ENCODE results near the gene UBE2O.

Gene UBE2O

GRCh38 chr17:76437467-76438402 is 15.2 kb downstream of the UBE2O start:
- DNase-seq = no peak

- no peak for DNase-seq
Measured at GRCh38 chr17:76435751-76436150, 17.2 kb downstream of the UBE2O start.

GRCh38 chr17:76434870-76435269 is 18.1 kb downstream of the UBE2O start:
- DNase-seq = no peak

GRCh38 chr17:76433693-76434092 is 19.3 kb downstream of the UBE2O start:
- DNase-seq = no peak

GRCh38 chr17:76432712-76433336 is 20.1 kb downstream of the UBE2O start:
- peak; percentile 24 for DNase-seq

GRCh38 chr17:76432004-76432403 is 20.9 kb downstream of the UBE2O start:
- no peak for DNase-seq

GRCh38 chr17:76431509-76431908 is 21.4 kb downstream of the UBE2O start:
- DNase-seq = no peak

GRCh38 chr17:76428511-76428910 is 24.4 kb downstream of the UBE2O start:
- DNase-seq = no peak

- no peak for DNase-seq
Measured at GRCh38 chr17:76427501-76428231, 25.3 kb downstream of the UBE2O start.

- DNase-seq = no peak
Measured at GRCh38 chr17:76426853-76427252, 26.1 kb downstream of the UBE2O start.

- no peak for DNase-seq
Measured at GRCh38 chr17:76422860-76423259, 30.1 kb downstream of the UBE2O start.

- no peak for DNase-seq
Measured at GRCh38 chr17:76422406-76422805, 30.5 kb downstream of the UBE2O start.

- DNase-seq = no peak
Measured at GRCh38 chr17:76421044-76421407, 31.9 kb downstream of the UBE2O start.

- DNase-seq = no peak
Measured at GRCh38 chr17:76420356-76421043, 32.5 kb downstream of the UBE2O start.

GRCh38 chr17:76419576-76420260 is 33.2 kb downstream of the UBE2O start:
- no peak for DNase-seq

GRCh38 chr17:76417499-76418143 is 35.3 kb downstream of the UBE2O start:
- DNase-seq = no peak

- DNase-seq = no peak
Measured at GRCh38 chr17:76416899-76417298, 36.1 kb downstream of the UBE2O start.

GRCh38 chr17:76416457-76416856 is 36.5 kb downstream of the UBE2O start:
- DNase-seq = no peak

GRCh38 chr17:76415786-76416185 is 37.2 kb downstream of the UBE2O start:
- no peak for DNase-seq

GRCh38 chr17:76414334-76415295 is 38.3 kb downstream of the UBE2O start:
- DNase-seq = no peak

GRCh38 chr17:76411247-76411646 is 41.7 kb downstream of the UBE2O start:
- DNase-seq = no peak
